ENCODE results near the gene DNAAF3.
"Not testable (repeated sequence)": the region's sequence is repeated elsewhere in the genome, so short reads cannot be mapped to it uniquely, and the experiment has no call there.

DNAAF3 gene

DNA sequence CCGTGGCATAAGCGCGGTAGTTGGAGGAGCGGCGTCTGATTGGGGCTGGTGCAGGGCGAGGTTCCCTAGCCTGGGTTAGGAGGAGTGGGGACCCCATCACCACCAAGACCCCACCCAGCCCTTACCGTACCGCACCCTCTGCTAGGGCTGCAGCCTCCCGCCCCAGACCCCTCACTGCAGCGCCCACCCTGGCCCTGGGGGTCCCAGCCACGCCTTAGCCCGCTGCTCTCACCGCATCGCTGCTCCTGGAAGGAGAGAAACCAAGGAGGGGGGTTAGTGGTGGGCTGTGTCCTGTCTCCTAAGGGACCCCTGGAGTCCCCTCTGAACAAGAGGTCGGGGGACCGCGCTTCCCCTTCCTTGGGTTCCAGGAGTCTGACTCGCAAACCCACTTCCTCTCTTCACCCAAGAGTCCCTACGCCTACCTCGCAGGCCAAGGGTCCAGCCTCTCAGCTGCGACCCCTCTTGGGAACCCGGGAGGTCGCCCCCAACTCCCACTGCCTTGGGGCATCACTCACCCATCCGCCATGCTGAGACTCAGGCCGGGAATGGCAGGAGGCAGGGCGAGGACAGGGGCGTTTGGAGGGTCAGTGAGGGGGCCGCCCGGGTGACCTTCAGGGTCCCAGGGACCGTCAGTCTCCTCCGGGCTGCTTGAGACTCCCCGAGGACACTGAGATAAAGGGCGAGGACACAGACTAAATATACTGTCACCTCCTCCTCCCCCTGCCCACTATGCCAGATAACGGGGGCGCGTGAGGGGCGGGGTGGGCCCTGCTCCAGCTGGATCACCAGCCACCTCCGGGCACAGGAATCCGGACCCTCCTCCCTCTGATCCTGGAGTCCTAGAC, 9.1 kb downstream of the DNAAF3 start, which contains the start of gene TNNI3:
TNNI3 (minus strand) TSS at position 669 of the 845 bp plus-strand sequence; CDS start at position 526, 143 bp downstream.
- H3K4me3 ChIP-seq (ENCODE audit: low read depth, low read length), result no peak within 1 kb of the TSS
- DNase-seq (ENCODE audit: low read depth), result no peak

DNA sequence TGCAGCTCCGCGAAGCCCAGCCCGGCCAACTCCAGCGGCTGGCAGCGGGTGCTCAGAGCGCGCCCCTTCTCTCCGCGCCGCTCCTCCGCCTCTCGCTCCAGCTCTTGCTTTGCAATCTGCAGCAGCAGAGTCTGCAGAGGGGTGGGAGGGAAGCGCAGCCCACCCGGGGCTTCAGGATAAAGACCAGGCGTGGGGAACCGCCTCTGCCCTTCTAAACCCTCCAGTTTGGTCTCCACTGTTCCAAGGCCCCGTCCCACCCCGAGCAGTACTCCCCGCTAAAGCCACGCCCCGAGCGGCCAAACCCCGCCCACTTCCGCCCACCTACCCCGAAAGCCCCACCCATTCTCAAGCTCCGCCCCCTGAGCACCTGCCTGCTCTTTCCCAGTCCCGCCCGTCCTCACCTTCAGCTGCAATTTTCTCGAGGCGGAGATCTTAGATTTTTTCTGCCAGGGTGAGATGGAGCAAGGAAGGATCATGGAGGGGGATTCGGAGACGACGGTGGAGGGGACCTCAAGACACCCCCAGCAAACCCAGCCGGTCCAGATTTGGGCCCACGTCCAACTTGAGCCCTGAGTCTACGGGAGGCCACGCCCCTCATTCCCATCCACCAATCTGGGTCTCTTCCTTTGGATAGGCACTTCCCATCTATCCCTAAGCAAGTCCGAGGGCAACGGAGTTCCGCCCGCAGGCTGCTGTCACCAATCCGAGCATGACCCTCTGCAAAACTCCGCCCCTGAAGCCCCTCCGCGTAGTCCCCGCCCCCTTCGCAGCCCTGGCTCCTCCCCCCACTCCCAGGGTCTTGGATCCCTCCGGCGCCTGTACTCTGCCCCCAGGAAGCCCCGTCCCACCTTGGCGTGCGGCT, 10.0 kb downstream of the DNAAF3 start:
- peak overlapping the region; percentile 11 for H3K4me3 ChIP-seq (ENCODE audit: low read depth, low read length)
- DNase-seq (ENCODE audit: low read depth), result no peak

DNA sequence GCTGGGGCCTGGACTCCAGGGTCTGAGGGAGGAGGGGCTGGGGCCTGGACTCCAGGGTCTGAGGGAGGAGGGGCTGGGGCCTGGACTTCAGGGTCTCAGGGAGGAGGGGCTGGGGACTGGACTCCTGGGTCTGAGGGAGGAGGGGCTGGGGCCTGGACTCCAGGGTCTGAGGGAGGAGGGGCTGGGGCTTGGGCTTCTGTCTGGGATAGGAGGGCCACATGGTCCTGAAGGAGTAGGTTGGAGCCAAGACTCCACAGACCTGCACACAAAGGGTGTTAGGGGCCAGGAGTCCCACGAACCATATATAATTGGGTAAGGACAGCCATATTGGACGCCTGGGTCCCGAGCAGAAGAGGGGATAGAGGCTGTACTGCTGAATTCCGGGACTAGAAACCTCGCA, 10.6 kb downstream of the DNAAF3 start:
- H3K4me3 ChIP-seq (ENCODE audit: low read depth, low read length), result peak overlapping the region; percentile 11
- DNase-seq (ENCODE audit: low read depth), result not testable (repeated sequence)

DNA sequence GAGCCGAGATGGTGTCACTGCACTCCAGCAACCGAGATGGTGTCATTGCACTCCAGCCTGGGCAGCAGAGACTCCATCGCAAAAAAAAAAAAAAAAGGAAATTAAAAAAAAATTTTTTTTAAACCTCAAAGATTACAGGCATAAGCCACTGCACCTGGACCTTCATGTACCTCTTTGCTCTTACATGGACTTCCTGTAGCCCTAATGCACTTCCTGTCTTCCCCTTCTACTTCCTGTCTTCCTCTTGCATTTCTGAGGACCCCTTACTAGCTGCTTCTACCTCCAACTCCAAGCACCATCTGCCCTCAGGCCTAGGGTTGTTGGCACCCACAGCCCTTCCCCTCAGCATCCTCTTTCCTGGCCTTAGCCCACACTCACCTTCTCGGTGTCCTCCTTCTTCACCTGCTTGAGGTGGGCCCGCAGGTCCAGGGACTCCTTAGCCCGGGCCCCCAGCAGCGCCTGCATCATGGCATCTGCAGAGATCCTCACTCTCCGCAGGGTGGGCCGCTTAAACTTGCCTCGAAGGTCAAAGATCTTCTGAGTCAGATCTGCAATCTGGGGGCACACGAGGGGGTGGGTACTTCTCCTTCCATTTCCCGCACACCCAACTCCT, 12.7 kb downstream of the DNAAF3 start:
- no peak overlapping the region for H3K4me3 ChIP-seq (ENCODE audit: low read depth, low read length)
- no peak for DNase-seq (ENCODE audit: low read depth)

DNA sequence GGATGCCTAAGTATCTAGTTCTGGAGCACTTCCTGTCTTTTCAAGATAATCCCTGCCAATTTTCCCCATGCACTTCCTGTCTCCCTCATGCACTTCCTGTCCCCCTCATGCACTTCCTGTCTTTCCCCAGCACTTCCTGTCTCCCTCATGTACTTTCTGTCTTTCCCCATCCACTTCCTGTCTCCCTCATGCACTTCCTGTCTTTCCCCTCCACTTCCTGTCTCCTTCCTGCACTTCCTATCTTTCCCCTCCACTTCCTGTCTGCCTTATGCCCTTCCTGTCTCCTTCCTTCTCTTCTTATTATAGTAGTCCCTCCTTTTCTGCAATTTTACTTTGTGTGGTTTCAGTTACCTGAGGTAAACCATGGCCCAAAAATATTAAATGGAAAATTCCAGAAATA, 14.4 kb downstream of the DNAAF3 start:
- H3K4me3 ChIP-seq (ENCODE audit: low read depth, low read length), result no peak overlapping the region
- DNase-seq (ENCODE audit: low read depth), result no peak

DNA sequence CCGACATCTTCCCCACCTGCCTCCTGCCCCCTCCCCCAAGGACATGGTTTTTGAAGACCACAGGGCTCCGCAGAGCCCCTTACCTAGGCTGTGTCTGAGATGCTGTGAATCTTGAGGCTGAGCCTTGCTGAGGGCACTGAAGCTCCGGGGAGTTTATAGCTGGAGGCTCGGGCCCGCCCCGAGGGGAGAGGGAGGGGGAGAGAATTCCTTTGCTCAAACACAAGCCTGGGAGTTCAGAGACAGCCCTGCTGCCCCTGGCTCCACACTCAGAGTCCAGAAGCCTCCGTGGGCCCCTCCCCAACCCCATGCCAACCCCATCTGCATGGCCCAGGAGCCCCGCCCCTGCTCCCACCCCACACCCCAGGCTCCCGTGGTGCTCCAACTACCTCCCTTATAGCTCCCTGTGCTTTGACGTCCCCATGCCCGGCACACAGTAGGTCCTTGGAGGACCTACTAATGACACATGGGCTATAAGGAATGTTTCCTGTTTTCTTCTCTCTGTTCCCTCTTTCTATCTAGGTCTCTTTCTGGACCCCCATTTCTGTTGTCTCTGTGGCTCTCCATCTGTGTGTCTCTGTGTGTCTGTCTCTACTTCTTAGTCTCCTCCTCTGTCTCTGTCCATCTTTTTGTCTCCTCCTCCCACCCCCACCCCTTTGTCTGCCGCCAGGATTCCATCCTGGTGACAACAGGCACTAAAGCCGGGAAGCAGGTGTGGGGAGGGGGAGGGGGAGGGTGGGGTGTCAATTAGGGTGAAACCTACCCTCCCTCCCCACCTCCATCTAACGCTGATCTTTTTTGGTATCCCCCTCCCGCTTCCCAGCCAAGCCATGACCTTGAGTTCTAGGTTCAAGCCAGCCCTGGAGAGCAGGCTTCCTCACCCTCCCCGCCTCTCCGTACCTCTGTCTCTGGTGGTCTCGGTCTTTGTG, 17.1 kb downstream of the DNAAF3 start, which contains the start of gene TNNT1:
TNNT1 (minus strand) TSS at position 129 of the 926 bp plus-strand sequence. CDS start 2,049 bp downstream, outside the sequence.
- H3K4me3 ChIP-seq (ENCODE audit: low read depth, low read length), result peak within 1 kb of the TSS; percentile 36
- no peak for DNase-seq (ENCODE audit: low read depth)

DNA sequence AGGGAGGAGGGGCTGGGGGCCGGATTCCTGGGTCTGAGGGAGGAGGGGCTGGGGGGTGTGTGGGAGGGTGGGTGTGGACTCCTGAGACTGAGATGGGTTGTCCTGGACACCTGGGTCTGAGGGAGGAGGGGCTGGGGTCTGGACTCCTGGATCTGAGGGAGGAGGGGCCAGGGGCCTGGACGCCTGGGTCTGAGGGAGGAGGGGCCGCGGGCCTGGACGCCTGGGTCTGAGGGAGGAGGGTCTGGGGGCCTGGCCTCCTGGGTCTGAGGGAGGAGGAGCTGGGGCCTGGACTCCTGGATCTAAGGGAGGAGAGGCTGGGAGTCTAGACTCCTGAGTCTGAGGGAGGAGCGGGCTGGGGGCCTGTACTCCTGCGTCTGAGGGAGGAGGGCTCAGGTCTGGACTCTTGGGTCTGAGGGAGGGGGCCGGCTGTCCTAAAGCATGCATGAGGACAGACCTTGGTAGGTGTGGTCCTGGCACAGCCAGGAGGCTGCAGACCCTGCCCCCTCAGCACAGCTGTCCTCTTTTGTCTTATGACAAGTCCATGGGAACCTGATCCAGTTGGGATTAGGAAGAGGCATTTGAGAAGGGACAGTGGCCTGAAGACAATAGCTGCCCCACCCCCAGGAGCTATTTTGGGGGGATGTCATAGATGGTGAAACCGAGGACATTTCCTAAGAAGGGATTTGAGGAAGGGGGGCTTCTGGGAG, 18.7 kb downstream of the DNAAF3 start:
- H3K4me3 ChIP-seq (ENCODE audit: low read depth, low read length), result peak overlapping the region; percentile 36

DNA sequence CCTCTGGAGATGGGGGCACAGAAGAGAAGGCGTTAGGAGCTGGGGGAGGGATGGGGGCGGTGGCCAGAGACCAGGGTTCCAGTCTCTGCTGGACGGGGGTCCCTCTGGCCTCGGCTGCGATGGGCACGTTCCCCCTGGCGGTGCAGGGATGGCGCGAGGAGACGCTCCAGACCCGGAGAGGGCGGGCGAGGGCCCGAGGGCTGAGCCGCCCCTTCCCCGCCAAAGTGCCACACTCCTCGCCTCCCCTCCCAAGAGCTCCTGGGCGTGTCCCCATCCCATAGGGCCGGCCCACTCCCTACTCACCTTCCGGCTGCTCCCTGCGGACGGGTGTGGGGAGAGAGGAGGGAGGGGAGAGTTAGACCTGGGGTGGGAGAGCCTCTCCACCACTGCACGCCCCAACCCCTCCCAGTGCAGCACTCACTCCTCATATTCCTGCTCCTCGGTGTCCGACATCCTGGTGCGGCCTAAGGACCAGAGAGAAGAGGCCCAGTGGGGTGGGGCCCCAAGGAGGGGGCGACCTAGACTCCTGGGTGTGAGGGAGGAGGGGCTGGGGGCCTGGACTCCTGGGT, 19.6 kb downstream of the DNAAF3 start:
- peak overlapping the region; percentile 40 for H3K4me3 ChIP-seq (ENCODE audit: low read depth, low read length)
- DNase-seq (ENCODE audit: low read depth), result no peak

More for the DNA sequence above, 18.7 kb downstream of the DNAAF3 start:
- DNase-seq (ENCODE audit: low read depth), result no peak

DNA sequence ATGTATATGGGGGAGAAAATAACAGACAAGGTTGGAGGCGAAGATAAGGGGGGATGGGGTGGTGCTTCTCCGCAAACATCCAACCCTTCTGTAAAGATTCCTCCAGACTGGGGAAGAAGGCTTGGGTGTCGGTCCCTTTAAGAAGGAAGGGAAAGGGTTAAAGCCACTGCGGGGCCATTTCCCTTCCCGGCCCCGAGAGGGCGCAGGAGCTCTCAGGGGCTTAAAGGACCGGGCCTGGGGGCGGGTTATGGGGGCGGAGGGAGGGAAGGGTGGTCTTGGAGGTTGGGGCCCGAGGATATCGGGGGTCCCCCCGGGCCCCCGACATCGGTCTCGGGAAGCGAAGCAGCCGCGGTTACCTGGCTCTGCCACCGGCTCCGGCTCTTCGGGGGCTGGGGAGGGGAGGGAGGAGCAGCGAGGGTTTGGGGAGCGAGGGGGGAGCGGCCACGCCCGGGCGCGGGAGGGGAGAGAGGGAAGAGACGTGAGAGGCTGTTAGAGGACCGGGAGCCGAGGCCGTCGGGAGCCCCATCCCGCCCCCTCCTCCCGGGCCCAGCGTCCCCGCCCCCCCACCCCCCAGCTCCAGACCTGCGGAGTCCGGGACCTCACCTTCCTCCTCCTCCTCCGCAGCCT, 20.2 kb downstream of the DNAAF3 start:
- DNase-seq (ENCODE audit: low read depth), result no peak
- H3K4me3 ChIP-seq (ENCODE audit: low read depth, low read length), result peak overlapping the region; percentile 40

DNA sequence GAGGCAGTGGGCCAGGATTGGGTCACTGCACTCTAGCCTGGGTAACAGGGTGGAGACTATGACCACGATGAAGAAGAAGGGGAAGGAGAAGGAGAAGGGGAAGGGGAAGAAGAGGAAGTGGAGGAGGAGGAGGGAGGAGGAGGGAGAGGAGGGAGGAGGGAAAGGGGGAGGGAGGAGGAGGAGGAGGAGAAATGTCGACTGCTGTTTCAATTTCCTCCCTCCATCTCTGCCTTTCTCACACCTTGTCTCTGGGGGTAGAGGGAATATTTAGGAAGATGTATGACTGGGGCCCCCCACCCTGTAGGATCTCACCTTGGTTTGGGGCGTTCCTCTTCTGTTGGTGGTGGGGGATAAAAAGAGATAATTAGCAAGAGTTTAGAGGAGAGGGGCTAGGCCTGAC, 21.2 kb downstream of the DNAAF3 start:
- DNase-seq (ENCODE audit: low read depth), result no peak
- H3K4me3 ChIP-seq (ENCODE audit: low read depth, low read length), result no peak overlapping the region

DNA sequence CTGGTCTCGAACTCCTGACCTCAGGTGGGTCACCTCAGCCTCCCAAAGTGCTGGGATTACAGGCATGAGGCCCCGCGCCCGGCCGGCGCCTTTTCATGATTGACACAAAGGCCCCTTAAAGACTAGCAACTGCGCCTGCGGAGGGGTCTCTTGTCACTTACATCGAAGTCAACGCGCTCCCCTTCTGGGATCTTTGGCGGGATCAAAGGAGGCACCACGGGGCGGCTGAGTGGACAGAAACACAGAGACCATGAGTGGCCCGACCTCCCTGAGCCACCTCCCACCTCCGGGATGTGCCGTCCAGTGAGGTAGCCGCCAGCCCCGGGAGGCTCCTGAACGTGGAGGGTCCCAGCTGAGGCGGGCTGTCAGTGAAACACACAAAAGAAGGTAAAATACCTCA, 24.7 kb downstream of the DNAAF3 start:
- no peak for DNase-seq (ENCODE audit: low read depth)
- H3K4me3 ChIP-seq (ENCODE audit: low read depth, low read length), result no peak overlapping the region

DNA sequence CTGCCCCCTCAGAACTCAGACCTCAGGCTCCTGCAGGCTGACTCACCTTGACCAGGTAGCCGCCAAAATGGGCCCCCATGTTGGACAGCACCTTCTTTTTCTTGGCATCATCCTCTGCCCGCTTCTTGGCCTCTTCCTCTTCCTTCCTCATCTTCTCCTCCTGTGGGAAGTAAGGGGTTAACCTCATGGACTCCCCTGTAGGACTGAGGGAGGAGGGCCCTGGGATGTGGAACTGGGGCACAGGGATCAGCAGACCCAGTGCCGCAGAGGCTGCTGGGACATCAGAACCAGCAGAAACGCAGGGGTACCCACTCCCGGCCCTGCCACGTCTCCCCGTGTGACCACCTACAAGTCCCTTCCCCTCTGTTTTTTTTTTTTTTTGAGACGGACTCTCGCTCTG, 28.5 kb downstream of the DNAAF3 start:
- DNase-seq (ENCODE audit: low read depth), result no peak
- H3K4me3 ChIP-seq (ENCODE audit: low read depth, low read length), result no peak overlapping the region

DNA sequence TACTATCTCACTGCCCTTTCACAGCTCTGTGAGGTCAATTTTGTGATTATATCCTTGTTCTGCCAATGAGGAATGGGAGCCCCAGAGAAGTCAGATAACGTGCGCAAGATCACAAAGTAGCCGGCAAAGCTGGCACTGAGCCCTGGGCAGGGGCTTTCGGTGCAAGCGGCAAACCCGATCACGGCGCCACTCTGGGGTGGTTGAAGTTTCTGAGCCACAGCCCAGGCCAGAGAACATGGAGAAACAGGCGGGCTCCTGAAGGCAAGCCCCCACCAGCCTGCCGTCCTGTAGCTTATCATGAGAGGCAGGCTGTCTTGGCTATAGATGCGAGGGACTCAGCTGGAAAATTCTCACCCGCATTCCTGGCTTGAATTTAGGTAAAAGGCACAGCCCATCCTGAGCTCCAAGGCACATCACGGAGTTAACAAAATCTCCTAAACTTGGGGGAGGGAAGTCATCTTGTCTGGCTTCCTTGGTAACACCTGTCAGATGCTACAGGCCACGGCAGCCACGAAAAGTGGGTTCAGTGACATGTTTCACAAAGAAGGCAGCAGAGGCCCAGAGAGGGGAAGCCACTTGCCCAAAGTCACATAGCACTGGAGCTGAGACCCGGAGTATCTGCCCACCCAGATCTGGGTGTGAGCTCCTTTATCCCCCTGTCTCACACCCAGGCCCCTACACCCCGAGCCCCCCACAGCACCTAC, 29.9 kb downstream of the DNAAF3 start:
- no peak overlapping the region for H3K4me3 ChIP-seq (ENCODE audit: low read depth, low read length)
- DNase-seq (ENCODE audit: low read depth), result no peak

DNA sequence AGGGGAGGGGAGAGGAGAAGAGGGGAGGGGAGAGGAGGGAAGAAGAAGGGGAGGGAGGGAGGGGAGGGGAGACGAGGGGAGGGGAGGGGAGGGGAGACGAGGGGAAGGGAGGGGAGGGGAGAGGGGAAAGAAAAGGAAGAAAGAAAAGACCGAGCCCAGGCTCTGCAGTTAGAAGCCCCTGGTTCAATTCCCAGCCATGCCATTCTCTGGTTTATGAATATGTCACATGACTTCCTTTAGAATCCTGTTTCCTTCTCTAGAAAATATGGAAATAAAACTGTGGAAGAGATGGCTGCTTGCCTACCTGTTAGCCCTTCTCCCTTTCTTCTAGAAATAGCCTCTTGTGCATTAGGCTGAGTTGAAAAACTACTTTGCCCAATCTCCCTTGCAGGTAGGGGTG, 31.7 kb downstream of the DNAAF3 start:
- no peak for DNase-seq (ENCODE audit: low read depth)
- H3K4me3 ChIP-seq (ENCODE audit: low read depth, low read length), result no peak overlapping the region

DNA sequence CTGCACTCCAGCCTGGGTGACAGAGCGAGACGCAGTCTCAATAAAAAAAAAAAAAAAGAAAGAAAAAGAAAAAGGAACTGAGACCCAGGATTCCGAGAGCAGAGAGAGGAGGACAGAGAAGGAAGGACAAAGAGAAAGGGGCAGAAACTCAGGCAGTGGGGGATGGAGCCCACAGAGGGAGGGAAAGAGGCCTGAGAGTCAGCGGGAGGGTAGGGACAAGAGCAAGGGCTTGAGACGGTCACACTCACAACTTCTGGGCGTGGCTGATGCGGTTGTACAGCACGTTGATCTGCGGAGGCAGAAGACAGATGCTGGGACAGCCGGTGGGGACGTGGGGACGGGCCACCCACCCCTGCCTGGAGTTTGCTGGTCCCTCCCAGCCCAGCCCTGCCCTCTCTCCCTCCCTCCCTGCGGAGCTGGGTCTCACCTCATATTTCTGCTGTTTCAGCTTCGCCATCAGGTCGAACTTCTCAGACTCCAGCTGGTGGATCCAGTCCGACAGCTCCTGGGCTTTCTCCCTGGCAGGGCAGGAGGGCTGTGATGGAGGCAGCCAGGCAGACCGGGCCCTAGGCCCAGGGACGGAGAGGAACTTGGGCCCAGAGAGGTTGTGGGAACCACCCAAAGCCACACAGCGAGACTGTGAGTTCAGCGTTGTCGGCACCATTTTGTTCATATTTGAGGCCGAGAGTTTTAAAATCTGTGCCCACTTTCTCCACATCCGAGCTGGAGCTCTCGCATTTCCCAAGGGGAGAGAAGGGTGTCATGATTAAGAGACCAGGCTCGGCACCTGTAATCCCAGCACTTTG, 32.6 kb downstream of the DNAAF3 start:
- no peak overlapping the region for H3K4me3 ChIP-seq (ENCODE audit: low read depth, low read length)
- DNase-seq (ENCODE audit: low read depth), result no peak

DNA sequence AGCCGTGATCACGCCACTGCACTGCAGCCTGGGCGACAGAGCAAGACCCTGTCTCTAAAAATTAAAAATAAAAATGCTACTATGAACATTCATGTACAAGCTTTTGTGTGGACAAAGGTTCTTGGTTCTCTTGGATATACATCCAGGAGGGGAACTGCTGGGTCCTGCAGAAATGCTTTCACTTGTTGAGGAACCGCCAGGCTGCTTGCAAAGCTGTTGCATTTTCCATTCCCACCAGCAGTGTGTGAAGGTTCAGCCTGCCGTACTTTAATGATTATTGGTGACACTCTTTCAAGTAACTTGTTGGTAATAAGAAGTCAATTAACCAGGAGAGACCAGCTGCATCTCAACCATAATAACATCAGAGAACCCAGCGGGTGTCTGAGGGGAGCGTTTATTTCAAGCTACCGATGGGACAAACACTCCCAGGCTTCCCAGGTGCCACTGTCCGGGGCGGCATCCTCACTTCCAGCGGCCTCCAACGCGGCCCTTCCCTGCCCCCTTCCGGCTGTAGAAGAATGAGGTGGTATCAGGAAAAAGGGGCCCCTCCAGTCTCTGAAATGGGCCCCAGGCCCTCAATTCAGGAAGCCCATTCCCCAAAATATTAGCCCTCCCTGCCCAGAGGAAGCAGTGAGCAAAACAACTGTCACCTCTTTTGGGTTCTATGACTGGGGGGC, 33.8 kb downstream of the DNAAF3 start:
- DNase-seq (ENCODE audit: low read depth), result no peak
- H3K4me3 ChIP-seq (ENCODE audit: low read depth, low read length), result no peak overlapping the region

All from skeletal muscle cell (primary cell).